ENCODE data around the gene AP3D1. TPM values are rescaled to one million over a fixed set of nuclear protein-coding genes. Genes with fewer than 3 reads are reported as not detected.

Gene AP3D1
- total RNA-seq, 1 donor: 121 TPM

DNA sequence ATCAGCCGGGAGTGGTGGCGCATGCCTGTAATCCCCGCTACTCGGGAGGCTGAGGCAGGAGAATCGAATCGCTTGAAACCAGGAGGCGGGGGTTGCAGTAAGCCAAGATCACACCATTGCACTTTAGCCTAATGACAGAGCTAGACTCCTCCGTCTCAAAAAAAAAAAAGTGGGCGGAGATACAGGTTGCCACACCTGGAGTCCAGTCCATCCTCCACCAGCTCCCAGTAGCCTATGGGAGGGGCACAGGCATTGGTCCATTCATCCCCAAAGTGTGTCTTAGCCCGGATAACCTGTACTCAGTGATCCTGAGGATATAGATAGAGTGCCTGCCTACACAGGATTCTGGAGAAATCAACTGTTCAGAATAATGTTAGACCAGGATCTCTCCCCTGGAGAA, 9.0 kb upstream of the AP3D1 start:
- peaks cover 4% of the 10 kb centered on the region for H4K20me1 ChIP-seq (ENCODE audit: insufficient read depth, low read length)
- H3K4me3 ChIP-seq (ENCODE audit: insufficient read depth, low read length): no peak overlapping the region
- DNase-seq (ENCODE audit: insufficient read length, low spot score, missing footprints): peak; percentile 44
- no peaks in the 10 kb centered on the region for H3K9me3 ChIP-seq (ENCODE audit: low read depth, low read length)
- no peak overlapping the region for H3K4me2 ChIP-seq (ENCODE audit: insufficient read depth, low read length)
- H3K27me3 ChIP-seq (ENCODE audit: insufficient read depth, low read length): no peaks in the 10 kb centered on the region
- no peak overlapping the region for H2AFZ ChIP-seq (ENCODE audit: low read length)
- H3K36me3 ChIP-seq (ENCODE audit: insufficient read depth, low read length): no peaks in the 10 kb centered on the region
- peaks cover 11% of the 10 kb centered on the region for H3K4me1 ChIP-seq (ENCODE audit: insufficient read depth, low read length)
- peaks cover 9% of the 10 kb centered on the region for H3K79me2 ChIP-seq (ENCODE audit: insufficient read depth, low read length)
- H3K27ac ChIP-seq (ENCODE audit: low read depth, low read length): no peak overlapping the region
- TF ChIP-seq, protein P1, sequence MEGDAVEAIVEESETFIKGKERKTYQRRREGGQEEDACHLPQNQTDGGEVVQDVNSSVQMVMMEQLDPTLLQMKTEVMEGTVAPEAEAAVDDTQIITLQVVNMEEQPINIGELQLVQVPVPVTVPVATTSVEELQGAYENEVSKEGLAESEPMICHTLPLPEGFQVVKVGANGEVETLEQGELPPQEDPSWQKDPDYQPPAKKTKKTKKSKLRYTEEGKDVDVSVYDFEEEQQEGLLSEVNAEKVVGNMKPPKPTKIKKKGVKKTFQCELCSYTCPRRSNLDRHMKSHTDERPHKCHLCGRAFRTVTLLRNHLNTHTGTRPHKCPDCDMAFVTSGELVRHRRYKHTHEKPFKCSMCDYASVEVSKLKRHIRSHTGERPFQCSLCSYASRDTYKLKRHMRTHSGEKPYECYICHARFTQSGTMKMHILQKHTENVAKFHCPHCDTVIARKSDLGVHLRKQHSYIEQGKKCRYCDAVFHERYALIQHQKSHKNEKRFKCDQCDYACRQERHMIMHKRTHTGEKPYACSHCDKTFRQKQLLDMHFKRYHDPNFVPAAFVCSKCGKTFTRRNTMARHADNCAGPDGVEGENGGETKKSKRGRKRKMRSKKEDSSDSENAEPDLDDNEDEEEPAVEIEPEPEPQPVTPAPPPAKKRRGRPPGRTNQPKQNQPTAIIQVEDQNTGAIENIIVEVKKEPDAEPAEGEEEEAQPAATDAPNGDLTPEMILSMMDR (IDR thresholded peaks at IDR 0.05; ENCODE audit: extremely low read depth, low read depth, low read length): no peak

DNA sequence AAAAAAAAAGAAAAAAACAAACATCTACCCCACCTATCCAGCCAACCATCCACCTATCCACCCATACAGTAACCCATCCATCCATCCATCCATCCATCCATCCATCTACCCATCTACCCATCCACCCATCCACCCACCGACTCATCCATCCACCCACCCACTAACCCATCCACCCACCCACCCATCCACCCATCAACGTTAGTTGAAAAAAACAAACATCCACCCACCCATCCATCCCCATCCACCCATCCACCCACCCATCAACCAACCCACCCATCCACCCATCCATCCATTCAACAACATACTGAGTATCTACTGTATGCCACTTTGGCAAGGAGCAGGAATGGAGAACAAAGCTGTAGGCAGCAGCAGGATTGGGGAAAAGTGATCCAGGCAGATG, 6.1 kb upstream of the AP3D1 start:
- Histone ChIP-seq H3K79me2 (ENCODE audit: insufficient read depth, low read length) (no peaks in the 10 kb centered on the region), H3K4me2 (ENCODE audit: insufficient read depth, low read length) (no peak overlapping the region), H3K27me3 (ENCODE audit: insufficient read depth, low read length) (no peaks in the 10 kb centered on the region), H3K9me3 (ENCODE audit: low read depth, low read length) (no peaks in the 10 kb centered on the region), H4K20me1 (ENCODE audit: insufficient read depth, low read length) (no peaks in the 10 kb centered on the region), H3K4me3 (ENCODE audit: insufficient read depth, low read length) (no peak overlapping the region), H3K4me1 (ENCODE audit: insufficient read depth, low read length) (peaks cover 15% of the 10 kb centered on the region), H3K27ac (ENCODE audit: low read depth, low read length) (no peak overlapping the region), H3K36me3 (ENCODE audit: insufficient read depth, low read length) (no peaks in the 10 kb centered on the region), H2AFZ (ENCODE audit: low read length) (no peak overlapping the region)
- no peak for DNase-seq (ENCODE audit: insufficient read length, low spot score, missing footprints)
- TF ChIP-seq, protein P1 (IDR thresholded peaks at IDR 0.05; ENCODE audit: extremely low read depth, low read depth, low read length): no peak

- peak; percentile 56 for DNase-seq (ENCODE audit: insufficient read length, low spot score, missing footprints)
- Histone ChIP-seq H3K4me2 (ENCODE audit: insufficient read depth, low read length) (peak overlapping the region; percentile 43), H3K27ac (ENCODE audit: low read depth, low read length) (peak overlapping the region; percentile 82)
These were observed 3.3 kb upstream of the AP3D1 start for GRCh38 chr19:2154587-2155075.

DNA sequence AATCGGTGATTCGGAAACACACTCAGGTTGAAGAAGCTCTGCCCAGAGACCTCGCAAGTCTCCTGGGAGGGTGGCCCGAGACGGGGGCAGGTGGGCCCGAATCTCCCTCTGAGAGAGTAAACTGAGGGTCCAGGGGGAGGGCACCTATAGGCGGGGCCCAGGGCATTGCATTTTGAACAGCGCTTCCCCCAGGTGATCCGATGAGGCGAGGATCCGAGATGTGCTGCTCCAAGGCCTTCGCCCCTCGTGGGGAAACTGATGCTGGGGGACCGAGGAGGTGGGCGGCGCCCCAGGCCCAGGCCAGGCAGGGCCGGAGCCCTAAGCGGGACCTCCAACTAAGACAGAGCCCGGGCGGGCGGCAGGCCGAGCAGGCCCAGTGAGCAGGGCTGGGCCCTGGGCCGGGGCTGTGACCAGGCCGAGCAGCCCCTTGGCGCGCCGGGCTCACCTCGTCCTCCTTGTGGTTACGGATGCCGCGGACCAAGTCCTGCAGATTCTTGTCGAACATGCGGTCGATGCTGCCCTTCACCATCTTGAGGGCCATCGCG, 500 bp downstream of the AP3D1 start:
- peak; percentile 75 for DNase-seq (ENCODE audit: insufficient read length, low spot score, missing footprints)
- peaks cover 9% of the 10 kb centered on the region for H3K36me3 ChIP-seq (ENCODE audit: insufficient read depth, low read length)
- H2AFZ ChIP-seq (ENCODE audit: low read length): no peak overlapping the region
- H3K79me2 ChIP-seq (ENCODE audit: insufficient read depth, low read length): peaks cover 55% of the 10 kb centered on the region
- TF ChIP-seq, protein P1 (IDR thresholded peaks at IDR 0.05; ENCODE audit: extremely low read depth, low read depth, low read length): no peak
- H3K27me3 ChIP-seq (ENCODE audit: insufficient read depth, low read length): no peaks in the 10 kb centered on the region
- H3K4me1 ChIP-seq (ENCODE audit: insufficient read depth, low read length): peaks cover 27% of the 10 kb centered on the region
- peak overlapping the region; percentile 99 for H3K4me2 ChIP-seq (ENCODE audit: insufficient read depth, low read length)
- H3K9me3 ChIP-seq (ENCODE audit: low read depth, low read length): no peaks in the 10 kb centered on the region
- H4K20me1 ChIP-seq (ENCODE audit: insufficient read depth, low read length): peaks cover 44% of the 10 kb centered on the region
- H3K27ac ChIP-seq (ENCODE audit: low read depth, low read length): peak overlapping the region; percentile 88
- peak overlapping the region; percentile 97 for H3K4me3 ChIP-seq (ENCODE audit: insufficient read depth, low read length)

More at GRCh38 chr19:2154587-2155075, 3.3 kb upstream of the AP3D1 start:
- Histone ChIP-seq H3K4me3 (ENCODE audit: insufficient read depth, low read length) (no peak overlapping the region), H3K79me2 (ENCODE audit: insufficient read depth, low read length) (peaks cover 17% of the 10 kb centered on the region), H2AFZ (ENCODE audit: low read length) (peak overlapping the region; percentile 57), H3K36me3 (ENCODE audit: insufficient read depth, low read length) (no peaks in the 10 kb centered on the region), H3K27me3 (ENCODE audit: insufficient read depth, low read length) (no peaks in the 10 kb centered on the region), H4K20me1 (ENCODE audit: insufficient read depth, low read length) (peaks cover 9% of the 10 kb centered on the region), H3K9me3 (ENCODE audit: low read depth, low read length) (no peaks in the 10 kb centered on the region), H3K4me1 (ENCODE audit: insufficient read depth, low read length) (peaks cover 24% of the 10 kb centered on the region)
- TF ChIP-seq, protein P1 (IDR thresholded peaks at IDR 0.05; ENCODE audit: extremely low read depth, low read depth, low read length): no peak
